ENCODE measurements around the gene MGAT4D. TPM values are rescaled to one million over a fixed set of nuclear protein-coding genes. Genes with fewer than 3 reads are reported as not detected.

The MGAT4D gene
- total and polyA plus RNA-seq, 10 of the 15 experiments (the other 5 are each of a cell fraction or from before 2014, with no cell fraction given) = not detected

GRCh38 chr4:140483445-140483844, 14.6 kb downstream of the MGAT4D start:
- no TSS peak for BruUV-seq (replicated peaks)
- no peak overlapping the region for H3K4me2 ChIP-seq (ENCODE audit: control insufficient read depth, insufficient read depth)
- no peak overlapping the region for H2AFZ ChIP-seq (ENCODE audit: control insufficient read depth, low read depth, low read length)
- no peak overlapping the region for H3K4me3 ChIP-seq
- SMC1A ChIA-PET (ENCODE audit: uncharacterized antibody, unreplicated experiment) = no interaction called here
- no peaks in the 10 kb centered on the region for H3K9me3 ChIP-seq (replicated peaks; ENCODE audit: control insufficient read depth, insufficient read depth, low read length)
- FAIRE-seq = no peak
- H3K9ac ChIP-seq (ENCODE audit: control insufficient read depth, insufficient read depth, low read length) = no peak overlapping the region
- no peak overlapping the region for H3K27ac ChIP-seq (ENCODE audit: control insufficient read depth, insufficient read depth)
- TF ChIP-seq CHD2 (IDR thresholded peaks at IDR 0.05; ENCODE audit: borderline replicate concordance, low read depth, low read length) (no peak), BHLHE40 (IDR thresholded peaks at IDR 0.05; ENCODE audit: borderline replicate concordance in 1 of 2, low read depth in 2 of 2, low read length in 1 of 2) (no peak), SREBF1 (IDR thresholded peaks at IDR 0.05; ENCODE audit: low read length) (no peak), PBX3 (IDR thresholded peaks at IDR 0.05; ENCODE audit: insufficient replicate concordance, low read depth, low read length) (no peak), TCF12 (IDR thresholded peaks at IDR 0.05; ENCODE audit: low read depth, low read length) (no peak), POLR2AphosphoS2 (IDR thresholded peaks at IDR 0.05; ENCODE audit: low read depth, low read length) (no peak), REST (IDR thresholded peaks at IDR 0.05; ENCODE audit: low read depth, low read length) (no peak), NFIC (IDR thresholded peaks at IDR 0.05; ENCODE audit: low read depth, low read length) (no peak), FOXK2 (IDR thresholded peaks at IDR 0.05) (no peak), POLR2A (IDR thresholded peaks at IDR 0.05; ENCODE audit: low read depth, low read length) (no peak), MTA2 (IDR thresholded peaks at IDR 0.05; ENCODE audit: low read depth) (no peak), E2F4 (IDR thresholded peaks at IDR 0.05; ENCODE audit: low read depth, low read length) (no peak), ATF7 (IDR thresholded peaks at IDR 0.05; ENCODE audit: low read depth) (no peak), RBBP5 (conservative IDR thresholded peaks at IDR 0.05) (no peak)
- H4K20me1 ChIP-seq (ENCODE audit: control insufficient read depth, insufficient read depth) = no peaks in the 10 kb centered on the region
- POLR2A ChIA-PET = no interaction called here
- H3K79me2 ChIP-seq (ENCODE audit: control insufficient read depth, insufficient read depth, low read length) = no peaks in the 10 kb centered on the region
- 15% methylated on average over 4 of the region's 4 CpGs for WGBS (ENCODE audit: insufficient coverage, insufficient replicate concordance, low lambda C conversion rate, missing lambda C conversion rate)
- RAD21 ChIA-PET (ENCODE audit: unreplicated experiment) = no interaction called here
- H3K4me1 ChIP-seq (ENCODE audit: control insufficient read depth, insufficient read depth, low read length) = no peaks in the 10 kb centered on the region
- no peaks in the 10 kb centered on the region for H3K36me3 ChIP-seq (ENCODE audit: control insufficient read depth in 2 of 2, insufficient read depth in 2 of 2, low read length in 1 of 2)
- intact Hi-C loops (cut with micrococcal nuclease; ENCODE audit: unreplicated experiment) = no loop called here
- DNase-seq (ENCODE audit: low read depth, low spot score) = no peak
- no peak for ATAC-seq
- no peaks in the 10 kb centered on the region for H3K27me3 ChIP-seq (replicated peaks in 1 of 2; ENCODE audit: control insufficient read depth in 2 of 2, insufficient read depth in 2 of 2, low read length in 1 of 2)
- in situ Hi-C loops (cut with MboI) = no loop called here
- CTCF ChIA-PET = no interaction called here
